Measurements from ENCODE around the gene SYNPO.

The SYNPO gene

DNA sequence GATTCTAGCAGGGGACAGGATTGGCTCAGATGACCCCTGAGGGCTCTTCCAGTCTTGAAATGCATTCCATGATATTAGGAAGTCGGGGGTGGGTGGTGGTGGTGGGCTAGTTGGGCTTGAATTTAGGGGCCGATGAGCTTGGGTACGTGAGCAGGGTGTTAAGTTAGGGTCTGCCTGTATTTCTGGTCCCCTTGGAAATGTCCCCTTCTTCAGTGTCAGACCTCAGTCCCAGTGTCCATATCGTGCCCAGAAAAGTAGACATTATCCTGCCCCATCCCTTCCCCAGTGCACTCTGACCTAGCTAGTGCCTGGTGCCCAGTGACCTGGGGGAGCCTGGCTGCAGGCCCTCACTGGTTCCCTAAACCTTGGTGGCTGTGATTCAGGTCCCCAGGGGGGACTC, 17.7 kb downstream of the SYNPO start:
- no peak for DNase-seq (ENCODE audit: low read depth)

DNA sequence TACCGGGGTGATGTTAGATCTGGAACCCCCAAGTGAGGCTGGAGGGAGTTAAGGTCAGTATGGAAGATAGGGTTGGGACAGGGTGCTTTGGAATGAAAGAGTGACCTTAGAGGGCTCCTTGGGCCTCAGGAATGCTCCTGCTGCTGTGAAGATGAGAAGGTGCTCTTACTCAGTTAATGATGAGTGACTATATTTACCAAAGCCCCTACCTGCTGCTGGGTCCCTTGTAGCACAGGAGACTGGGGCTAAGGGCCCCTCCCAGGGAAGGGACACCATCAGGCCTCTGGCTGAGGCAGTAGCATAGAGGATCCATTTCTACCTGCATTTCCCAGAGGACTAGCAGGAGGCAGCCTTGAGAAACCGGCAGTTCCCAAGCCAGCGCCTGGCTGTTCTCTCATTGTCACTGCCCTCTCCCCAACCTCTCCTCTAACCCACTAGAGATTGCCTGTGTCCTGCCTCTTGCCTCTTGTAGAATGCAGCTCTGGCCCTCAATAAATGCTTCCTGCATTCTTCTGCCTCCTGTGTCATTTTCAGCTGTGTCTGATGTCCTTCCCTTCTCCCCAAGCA, 18.3 kb downstream of the SYNPO start:
- no peak for DNase-seq (ENCODE audit: low read depth)

DNA sequence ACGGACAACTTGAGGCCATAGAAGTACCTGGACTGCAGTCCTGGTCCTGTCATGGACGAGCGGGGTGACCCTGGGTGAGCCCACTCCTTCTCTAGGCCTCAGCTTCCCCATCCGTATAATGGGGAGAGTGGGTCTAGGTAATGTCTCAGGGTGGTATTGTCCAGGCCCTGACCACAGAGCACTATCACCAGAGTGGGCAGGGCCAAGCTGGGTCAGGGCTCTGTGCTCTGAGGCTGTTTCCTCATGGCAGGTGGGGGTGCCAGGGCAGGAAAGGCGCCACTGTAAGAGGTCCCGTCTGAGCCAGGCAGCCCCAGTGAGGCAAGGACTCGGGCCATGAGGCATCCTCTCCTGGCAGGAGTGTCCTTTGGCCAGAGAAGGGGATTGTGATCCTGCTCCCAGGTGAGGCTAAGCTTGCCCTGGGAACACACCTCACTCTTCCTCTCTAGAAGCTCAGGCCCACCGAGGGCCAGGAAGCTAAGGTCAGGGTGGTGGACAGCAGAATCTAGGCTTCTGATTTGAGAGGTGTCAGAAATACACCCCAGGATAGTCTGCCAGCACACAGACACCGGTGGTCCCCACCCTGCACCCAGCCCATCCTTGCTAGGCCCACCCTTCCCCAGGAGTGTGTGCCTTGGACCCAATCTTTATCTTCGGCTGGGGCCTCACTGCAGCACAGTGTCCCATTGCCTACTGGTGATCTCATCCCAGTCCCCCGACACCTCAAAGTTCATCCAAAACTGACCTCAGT, 19.1 kb downstream of the SYNPO start:
- no peak for DNase-seq (ENCODE audit: low read depth)

DNA sequence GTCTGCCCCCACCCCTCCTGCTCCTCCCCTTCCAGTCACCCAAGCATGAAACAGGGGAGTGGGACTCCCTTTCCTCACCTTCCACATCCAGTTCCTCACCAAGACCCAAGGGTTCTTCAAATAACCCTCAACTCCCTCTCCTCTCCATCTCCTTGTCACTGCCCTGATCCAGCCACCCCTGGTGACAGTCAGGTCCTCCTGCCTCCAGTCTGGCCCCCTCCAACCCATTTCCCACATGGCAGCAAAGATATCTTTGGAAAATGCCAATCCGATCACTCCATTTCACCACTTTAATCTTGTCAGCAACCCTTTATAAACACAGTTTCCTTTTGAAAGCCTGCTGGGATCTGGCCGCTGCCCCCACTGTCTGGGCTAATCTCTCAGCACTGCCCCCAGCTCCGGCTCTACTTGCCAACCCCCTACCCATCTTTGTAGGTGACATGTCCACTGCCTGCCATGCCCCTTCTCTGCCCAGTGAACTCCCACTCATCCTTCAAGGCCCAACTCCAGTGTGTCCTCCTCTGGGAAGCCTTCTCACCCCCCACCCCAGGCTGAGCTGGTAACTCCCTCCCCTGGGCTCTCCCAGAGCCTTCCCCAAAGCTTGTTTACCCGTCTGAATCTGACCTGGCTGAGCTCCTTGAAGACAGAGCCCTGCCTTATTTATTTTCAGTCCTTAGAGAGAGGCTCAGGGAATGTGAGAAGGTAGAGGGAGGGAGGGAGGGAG, 19.8 kb downstream of the SYNPO start:
- no peak for DNase-seq (ENCODE audit: low read depth)

DNA sequence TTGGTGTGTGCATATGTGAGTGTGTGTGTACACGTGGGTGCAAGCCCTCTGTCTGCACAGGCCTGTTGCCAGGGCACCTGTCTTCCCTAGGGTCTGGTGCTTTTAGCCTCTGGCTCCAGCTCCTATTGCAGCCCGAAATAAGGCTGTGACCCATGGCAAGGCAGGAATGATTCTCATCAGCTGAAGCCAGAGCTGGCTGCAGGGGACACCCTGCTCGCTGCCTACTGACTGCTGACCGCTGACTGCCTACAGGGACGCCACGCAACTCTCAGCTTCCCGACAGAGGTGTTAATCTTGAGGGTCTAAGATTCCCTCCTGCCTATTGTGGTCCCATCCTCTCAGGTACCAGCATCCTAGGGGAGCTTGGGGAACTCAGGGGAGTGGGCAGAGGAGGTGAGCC, 20.6 kb downstream of the SYNPO start, which contains the start of gene MYOZ3:
Gene MYOZ3, plus strand, starts transcription at position 166 of the 400 bp plus-strand sequence. CDS start 1,691 bp downstream, outside the sequence.
- no peak for DNase-seq (ENCODE audit: low read depth)

DNA sequence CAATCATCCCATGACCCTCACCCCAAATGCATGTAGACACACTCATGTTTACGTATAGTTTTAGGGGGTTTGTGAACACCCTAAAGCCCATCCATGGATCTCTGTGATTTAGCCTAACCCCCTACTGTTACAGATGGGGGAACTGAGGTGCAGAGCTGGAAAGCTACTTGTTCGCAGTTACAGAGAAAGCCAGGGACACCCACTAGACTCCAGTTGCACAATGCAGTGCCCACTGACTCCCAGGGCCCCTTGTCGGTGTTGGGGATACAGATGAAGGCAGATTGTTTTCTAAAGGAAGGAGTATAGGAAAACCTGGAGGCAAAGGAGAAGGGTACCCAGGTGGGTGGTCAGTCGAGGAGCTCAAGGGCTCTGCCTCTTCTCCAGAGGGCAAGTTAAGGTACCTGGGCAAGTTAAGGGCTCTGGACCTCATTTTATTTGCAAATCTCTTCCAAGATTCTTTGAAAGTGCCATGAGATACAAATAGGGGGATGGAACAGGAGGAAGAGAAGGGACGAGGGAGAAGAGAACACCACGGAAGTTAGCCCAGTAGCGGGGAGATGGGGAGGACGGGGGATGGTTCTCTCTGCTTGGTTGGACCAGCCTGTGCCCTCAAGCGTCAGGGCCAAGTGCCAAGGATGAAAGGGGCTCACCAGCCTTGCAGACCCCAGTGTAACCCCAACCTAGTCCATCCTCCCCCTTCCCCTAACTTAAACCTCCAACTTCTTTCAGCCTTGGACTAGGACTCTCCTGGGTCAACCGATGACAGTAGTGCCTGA, 21.5 kb downstream of the SYNPO start:
- DNase-seq (ENCODE audit: low read depth): no peak

DNA sequence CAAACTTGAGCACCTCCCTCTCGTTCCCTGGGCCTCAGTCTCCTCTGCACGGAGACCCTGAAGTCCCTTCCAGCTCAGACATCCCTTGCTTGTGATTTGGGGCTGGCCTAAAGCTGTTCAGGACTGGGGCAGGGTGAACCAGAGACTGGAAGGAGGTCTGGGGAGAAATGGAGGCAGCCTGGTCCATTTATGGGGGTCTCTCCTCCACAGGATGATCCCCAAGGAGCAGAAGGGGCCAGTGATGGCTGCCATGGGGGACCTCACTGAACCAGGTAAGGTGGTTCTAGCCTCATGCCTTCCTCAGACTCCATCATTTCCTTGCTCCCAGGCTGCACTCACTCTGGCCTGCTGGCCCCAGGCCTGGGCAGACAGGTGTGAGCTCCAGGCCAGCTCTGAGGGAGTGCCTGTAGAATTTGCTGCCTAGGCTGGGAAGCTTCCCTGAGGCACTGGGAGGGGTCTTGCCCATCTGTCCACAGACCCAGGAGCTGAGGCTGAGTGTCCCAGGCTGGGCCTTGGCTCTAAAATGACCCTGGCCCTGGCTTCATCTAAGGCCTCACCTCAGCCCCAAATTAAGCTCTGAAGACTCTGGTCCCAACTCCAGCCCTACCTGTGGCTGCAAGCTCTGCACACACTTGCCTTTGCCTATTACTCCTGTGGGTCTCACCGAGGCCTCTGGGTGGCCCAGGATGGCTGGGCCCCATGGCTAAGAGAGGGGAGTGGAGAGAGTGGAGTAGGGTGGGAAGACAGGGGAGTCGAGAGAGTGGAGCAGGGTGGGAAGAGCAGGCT, 22.5 kb downstream of the SYNPO start:
- no peak for DNase-seq (ENCODE audit: low read depth)

DNA sequence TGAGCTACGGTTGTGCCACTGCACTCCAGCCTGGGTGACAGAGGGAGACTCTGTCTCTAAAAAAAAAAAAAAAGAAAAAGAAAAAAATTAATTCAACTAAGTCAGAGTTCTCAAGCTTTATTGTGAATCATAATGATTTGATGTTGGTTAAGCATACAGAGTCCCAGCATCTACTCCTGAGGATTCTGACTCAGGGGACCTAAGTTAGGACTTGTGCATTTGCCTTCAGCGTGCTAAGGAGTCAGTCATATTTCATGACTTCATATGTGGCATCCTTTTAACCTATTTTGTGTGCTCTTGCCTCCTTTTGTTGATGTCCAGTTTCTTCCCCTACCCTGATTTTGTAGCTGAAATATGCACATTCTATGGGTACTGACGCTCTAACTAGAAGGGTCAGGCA, 23.5 kb downstream of the SYNPO start:
- no peak for DNase-seq (ENCODE audit: low read depth)

DNA sequence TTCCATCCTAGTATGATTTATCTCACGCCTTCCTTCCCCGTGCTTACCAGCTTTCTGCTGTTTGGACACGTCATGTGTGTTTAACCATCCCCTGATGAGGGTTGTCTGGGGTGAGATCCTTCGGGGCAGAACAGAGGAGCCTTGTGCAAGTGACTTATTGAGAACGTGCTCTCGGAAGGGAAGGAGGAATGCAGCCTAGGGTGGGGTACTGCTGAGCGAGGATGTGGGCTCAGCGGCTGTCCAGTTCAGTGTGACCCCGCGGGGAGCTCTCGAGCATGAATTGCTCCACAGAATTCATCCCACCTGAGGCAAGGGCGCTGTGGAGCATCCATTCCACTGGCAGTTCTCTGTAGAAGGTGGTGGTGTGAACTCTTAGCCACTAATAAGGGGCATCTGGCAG, 24.6 kb downstream of the SYNPO start:
- no peak for DNase-seq (ENCODE audit: low read depth)

DNA sequence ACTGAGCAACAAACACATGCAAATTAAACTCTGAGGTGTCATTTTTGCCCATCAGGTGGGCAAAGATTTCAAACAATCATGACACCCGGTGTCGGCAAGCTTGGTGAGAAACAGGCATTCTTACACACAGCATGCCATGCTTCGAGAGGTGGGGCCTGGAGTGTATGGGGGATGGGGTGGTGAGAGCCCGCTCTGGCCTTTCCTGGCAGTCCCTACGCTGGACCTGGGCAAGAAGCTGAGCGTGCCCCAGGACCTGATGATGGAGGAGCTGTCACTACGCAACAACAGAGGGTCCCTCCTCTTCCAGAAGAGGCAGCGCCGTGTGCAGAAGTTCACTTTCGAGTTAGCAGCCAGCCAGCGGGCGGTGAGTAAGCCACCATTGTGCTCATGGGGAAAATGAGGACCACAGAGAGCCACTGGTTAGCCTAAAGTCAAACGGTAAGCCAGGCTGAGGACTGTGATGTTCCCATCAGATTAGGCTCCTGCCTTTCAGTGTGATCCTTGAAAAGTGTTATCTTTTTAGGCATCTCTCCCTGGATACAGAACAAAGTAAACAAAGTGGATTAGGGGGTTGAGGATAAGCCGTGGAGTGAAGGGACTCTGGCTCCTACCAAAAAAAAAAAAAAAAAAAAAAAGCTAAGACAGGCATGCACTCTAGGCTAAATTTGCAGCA, 30.0 kb downstream of the SYNPO start:
- DNase-seq (ENCODE audit: low read depth): no peak

DNA sequence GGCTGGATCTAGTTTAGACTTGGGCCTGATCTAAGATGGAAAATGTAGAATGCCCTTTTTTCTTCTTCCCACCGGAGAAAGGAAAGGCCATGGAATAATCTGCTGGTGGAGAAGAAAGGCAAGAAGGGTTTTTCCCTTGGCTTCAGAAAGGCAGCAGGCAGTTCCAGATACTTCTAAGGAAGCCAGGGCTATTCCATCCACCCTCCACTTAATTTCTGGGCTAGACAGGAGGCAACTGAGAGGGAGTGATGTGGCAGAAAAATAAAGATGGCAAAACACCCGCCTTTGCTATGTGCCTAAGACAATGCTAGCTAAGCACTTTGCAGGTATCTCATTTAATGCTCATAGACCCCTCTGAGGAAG, 30.5 kb downstream of the SYNPO start:
- no peak for DNase-seq (ENCODE audit: low read depth)

DNA sequence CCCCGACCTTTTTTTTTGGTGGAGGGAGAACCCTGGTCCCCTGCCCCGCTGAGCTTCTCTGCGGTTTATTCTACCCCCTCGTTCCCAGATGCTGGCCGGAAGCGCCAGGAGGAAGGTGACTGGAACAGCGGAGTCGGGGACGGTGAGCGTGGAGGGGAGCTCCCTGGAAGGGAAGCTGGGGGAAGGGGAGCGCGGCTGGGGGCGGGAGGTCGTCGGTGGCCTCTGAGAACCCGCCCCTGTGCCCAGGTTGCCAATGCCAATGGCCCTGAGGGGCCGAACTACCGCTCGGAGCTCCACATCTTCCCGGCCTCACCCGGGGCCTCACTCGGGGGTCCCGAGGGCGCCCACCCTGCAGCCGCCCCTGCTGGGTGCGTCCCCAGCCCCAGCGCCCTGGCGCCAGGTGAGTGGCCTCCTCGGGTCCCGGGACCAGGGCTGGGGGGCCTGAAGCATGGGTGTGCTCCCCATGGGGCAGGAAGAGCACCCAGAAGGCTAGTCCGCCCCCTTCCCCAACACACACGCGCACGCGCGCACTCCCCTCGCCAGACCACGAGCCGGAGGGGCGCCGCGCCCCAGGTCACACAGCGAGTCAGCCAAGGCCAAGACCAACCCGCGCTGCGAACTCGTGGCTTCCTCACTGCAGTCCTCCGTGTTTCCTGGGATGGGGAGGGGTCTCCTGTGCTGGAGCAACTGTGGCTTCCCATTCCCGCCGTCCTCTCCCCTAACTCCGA, 31.2 kb downstream of the SYNPO start:
- DNase-seq (ENCODE audit: low read depth): no peak

DNA sequence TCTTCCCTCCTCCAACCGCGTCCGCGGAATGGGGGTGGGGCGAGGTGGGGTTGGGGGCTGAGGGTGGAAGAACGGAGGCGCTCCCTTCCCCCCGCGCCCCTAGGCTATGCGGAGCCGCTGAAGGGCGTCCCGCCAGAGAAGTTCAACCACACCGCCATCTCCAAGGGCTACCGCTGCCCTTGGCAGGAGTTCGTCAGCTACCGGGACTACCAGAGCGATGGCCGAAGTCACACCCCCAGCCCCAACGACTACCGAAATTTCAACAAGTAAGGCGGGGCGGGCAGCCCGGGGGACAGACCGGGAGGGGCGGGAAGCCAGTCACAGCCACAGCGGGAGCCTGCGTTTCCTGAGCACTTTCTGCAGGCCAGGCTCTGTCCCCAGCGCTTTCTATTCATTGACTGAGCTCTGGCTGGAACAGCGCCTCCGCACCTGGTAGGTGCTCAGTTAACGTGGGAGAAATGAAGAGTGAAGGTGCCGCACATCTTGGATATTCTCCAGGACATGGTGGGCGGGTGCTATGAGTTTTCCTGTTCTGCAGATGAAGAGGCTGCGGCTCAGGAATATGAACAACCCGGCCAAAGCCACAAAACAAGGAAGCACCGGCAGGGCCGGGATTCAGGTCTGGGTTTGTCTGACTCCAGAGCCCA, 31.9 kb downstream of the SYNPO start:
- peak; percentile 18 for DNase-seq (ENCODE audit: low read depth)

DNA sequence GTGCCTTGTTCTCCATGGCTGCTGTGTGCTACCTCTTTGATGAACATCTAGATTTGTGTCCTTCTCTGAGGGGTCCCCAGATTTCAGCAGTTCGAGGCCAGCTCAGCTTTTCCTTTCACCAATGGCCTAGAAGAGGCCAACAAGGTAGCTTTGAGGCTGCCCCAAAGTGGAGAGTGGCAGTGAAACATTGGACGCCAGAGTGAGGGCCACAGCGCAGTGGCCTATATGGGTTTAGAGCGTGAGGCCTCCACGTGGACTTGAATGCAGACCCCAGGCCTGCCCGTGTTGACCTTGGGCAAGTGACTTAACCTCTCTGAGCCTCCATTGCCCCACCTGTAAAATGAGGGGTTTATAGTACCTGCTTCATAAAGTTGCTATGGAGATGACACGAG, 32.4 kb downstream of the SYNPO start:
- DNase-seq (ENCODE audit: low read depth): no peak

DNA sequence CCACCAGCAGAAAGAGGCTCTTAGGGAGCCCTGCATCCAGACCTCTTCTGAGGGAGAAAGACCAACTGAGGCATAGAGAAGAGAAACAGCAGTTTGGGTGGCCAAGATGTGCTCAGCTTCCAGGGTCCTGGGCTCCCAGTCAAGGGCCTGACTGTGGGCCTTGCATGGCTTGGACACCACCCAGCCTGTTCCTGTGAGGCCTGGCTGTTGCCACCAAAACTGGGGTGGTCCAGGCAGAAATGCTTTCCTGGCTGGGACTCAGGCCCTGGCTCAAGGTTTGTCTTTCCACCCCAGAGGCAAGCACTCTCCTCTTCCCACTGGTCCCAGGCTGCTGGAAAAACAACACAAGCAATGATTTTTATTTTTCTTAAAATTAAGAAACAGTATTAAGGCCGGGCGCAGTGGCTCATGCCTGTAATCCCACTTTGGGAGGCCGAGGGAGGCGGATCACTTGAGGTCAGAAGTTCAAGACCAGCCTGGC, 33.9 kb downstream of the SYNPO start:
- DNase-seq (ENCODE audit: low read depth): no peak

DNA sequence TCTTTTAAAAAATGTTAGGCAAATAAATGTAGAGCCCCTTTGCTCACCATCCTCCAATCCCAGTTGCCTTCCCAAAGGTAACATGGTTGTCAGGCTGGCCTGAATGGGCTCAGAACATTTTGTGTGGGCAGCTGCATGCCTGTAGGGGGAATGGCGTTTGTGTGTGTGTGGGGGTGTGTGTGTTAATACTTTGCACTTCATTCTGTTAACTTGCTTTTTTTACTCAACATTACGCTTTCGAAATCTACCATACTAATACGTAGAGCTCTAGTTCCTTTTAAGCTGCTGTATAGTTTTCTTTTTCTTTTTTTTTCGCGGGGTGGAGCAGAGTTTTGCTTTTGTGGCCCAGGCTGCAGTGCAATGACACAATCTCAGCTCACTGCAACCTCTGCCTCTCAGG, 34.6 kb downstream of the SYNPO start:
- DNase-seq (ENCODE audit: low read depth): no peak

DNA sequence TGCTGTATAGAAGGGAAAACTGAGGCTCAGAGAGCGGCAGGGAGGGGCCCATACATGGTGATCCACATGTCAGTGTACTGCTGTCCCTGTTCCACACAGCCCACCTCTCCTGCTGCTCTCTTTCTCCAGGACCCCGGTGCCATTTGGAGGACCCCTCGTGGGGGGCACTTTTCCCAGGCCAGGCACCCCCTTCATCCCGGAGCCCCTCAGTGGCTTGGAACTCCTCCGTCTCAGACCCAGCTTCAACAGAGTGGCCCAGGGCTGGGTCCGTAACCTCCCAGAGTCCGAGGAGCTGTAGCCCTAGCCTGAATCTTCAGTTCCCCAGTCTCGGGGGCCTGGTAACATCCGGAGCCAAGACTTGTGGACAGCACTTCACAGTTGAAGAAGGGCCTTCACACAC, 36.1 kb downstream of the SYNPO start:
- DNase-seq (ENCODE audit: low read depth): no peak

DNA sequence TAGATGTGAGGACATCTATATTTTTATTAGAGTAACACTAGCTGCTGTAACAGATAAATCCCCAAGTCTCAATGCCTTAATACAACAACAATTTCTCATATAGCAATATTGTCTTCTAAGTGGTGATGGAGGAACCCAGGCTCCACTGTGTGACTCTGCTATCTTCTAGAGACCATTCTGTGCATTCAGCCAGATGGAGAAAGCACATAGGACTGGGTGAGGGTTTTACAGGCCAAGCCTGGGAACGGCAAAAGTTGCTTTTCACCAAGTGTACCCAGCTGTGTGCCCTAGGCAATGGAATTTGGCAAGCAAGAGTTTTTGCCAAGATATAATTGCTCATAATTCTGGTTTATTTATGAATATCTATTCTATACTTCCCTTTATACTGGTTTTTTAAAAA, 48.7 kb downstream of the SYNPO start:
- DNase-seq (ENCODE audit: low read depth): no peak

DNA sequence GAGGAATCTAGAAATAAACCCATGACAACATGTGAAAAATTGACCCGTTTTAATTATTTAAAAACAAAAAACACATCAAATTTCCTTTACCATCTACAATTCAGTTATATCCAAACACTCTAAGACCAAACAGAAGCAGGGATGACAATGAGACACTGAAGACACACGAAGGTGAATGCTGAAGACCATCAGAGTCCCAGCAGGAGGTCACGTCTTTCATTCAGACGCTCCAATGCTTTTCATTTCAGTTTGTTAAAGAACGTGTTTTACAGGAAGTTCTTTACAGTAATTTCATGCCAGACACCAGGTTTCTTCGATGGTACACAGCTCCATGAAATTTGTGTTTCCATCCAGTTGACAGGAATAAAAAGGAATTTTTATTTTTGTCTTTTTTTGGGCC, 50.3 kb downstream of the SYNPO start:
- DNase-seq (ENCODE audit: low read depth): no peak

DNA sequence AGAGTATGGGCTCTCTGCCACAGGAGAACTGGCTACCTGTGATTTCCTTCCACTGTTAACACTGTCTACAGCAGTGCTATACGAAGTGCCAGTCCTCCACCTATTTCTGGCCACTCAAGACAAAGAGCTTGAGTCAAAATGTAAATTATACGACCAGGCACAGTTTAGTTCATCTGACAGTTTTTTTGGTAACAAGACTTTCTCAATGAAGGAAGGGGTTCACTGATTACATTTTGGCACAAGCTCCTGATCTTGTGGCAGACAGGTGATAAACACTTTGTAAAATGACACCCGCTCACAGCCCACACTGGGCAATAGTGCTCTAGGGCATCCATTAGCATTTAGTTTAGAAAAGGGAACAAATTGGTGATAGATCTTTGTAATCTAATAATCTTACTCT, 51.8 kb downstream of the SYNPO start:
- DNase-seq (ENCODE audit: low read depth): no peak
